Esophagus muscularis mucosa (tissue), 4 donors: ENCODE results near the gene PHKA2. TPM values are rescaled to one million over a fixed set of nuclear protein-coding genes. Genes with fewer than 3 reads are reported as not detected.

Experiments used
- DNase-seq: peaks from one replicate; pipeline ENCODE4 v3.0.0-alpha.2; 2017; ENCODE audit errors: extremely low spot score
- H3K27ac ChIP-seq, 4 donors: fragments of 200-600 bp; sonication (generic); replicated peaks in 1 of 4; 1 replicate in 3 of 4; 2 replicates in 1 of 4; pipeline ENCODE4 v1.5.1; 2016 to 2019; ENCODE audit warnings: mild to moderate bottlenecking in 1 of 4
- H3K27me3 ChIP-seq, 4 donors: fragments of 200-600 bp; sonication (generic); one replicate each; pipeline versions ENCODE4 v1.5.1 to v1.6.0; 2016 to 2019
- H3K36me3 ChIP-seq, 4 donors: fragments of 200-600 bp; sonication (generic); one replicate each; pipeline ENCODE4 v1.5.1; 2016 to 2019
- H3K4me1 ChIP-seq, 4 donors: fragments of 200-600 bp; sonication (generic); one replicate each; pipeline ENCODE4 v1.5.1; 2016 to 2019
- H3K4me3 ChIP-seq, 4 donors: fragments of 200-600 bp; sonication (generic); 1 replicate in 2 of 4; 2 replicates in 2 of 4; pipeline ENCODE4 v1.5.1; 2016 to 2019; ENCODE audit warnings: mild to moderate bottlenecking in 4 of 4, moderate library complexity in 1 of 4
- H3K9me3 ChIP-seq, 4 donors: fragments of 200-600 bp; sonication (generic); 1 replicate in 3 of 4; 2 replicates in 1 of 4; pipeline ENCODE4 v1.5.1; 2016 to 2019
- CTCF ChIP-seq, 3 experiments: fragments of 200-600 bp in 2 of 3; fragments of 450-650 bp in 1 of 3; sonication (generic) in 2 of 3; IDR thresholded peaks; one replicate each; pipeline ENCODE4 v1.5.1; 2017 to 2019; ENCODE audit warnings: antibody characterized with exemption in 3 of 3, mild to moderate bottlenecking in 2 of 3, moderate library complexity in 1 of 3
- EP300 ChIP-seq: sonication (generic); formaldehyde crosslinking; IDR thresholded peaks from one replicate; pipeline ENCODE4 v1.6.1; 2017; ENCODE audit warnings: antibody characterized with exemption
- POLR2A ChIP-seq: fragments of 450-650 bp; IDR thresholded peaks from one replicate; pipeline ENCODE4 v1.6.1; 2017; ENCODE audit warnings: antibody characterized with exemption, moderate library complexity, mild to moderate bottlenecking, low read depth
- POLR2AphosphoS5 ChIP-seq, 2 donors: sonication (generic); formaldehyde crosslinking; IDR thresholded peaks; one replicate each; pipeline ENCODE4 v1.6.1; 2017; ENCODE audit warnings: antibody characterized with exemption in 2 of 2
- WGBS: methylation state at CpG from one replicate; pipeline ENCODE4 v1.1.5; 2018; 5-methylcytosine and 5-hydroxymethylcytosine counted together
- intact Hi-C: fragments of 100-400 bp; cut with DNase I; formaldehyde crosslinking; loops from one replicate; pipeline ENCODE4 v1.15.1; 2023
- total RNA-seq, 4 donors: library from RNA; depleted of rRNA; stranded (reverse); fragments of >200 nt; gene quantifications; one replicate each; pipeline versions ENCODE4 v1.1.0 to v1.2.1, GENCODE V29; 2016

PHKA2 gene
- total RNA-seq, 4 donors from 2014 or later = 9.8 to 20.7 (median 15.4) TPM

DNA sequence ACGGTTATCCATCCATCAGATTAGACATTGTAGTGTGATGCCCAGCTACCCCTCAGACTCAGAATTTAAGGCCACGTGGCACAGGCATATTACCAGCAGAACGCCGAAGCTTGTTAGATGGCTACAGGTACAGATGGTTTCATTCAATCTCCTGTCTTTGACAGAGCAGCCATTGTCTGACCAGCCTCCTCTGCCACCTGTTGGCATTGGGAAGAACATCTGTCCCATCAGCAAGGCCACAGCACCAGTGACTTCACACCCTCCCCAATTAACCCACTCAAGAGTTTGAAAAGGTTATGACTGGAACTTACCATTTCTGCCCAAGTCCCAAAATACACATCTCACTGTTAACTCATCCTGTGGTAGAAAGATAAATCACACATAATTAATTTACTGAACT lies 22.0 kb upstream of the PHKA2 start:
- no peaks in the 10 kb centered on the region for H3K4me1 ChIP-seq
- 74% methylated on average over 4 of the region's 4 CpGs for WGBS
- intact Hi-C loops = no loop called here
- no peaks in the 10 kb centered on the region for H3K36me3 ChIP-seq
- DNase-seq = no peak
- H3K4me3 ChIP-seq = no peak overlapping the region
- no peaks in the 10 kb centered on the region for H3K9me3 ChIP-seq
- no peaks in the 10 kb centered on the region for H3K27me3 ChIP-seq
- TF ChIP-seq POLR2A = no peak
- TF ChIP-seq CTCF (IDR thresholded peaks at IDR 0.05) = no peak
- no peak for TF ChIP-seq EP300
- no peak for TF ChIP-seq POLR2AphosphoS5 (IDR thresholded peaks at IDR 0.05)
- no peak overlapping the region for H3K27ac ChIP-seq

GRCh38 chrX:19003756-19004155 lies 19.8 kb upstream of the PHKA2 start:
- no peaks in the 10 kb centered on the region for H3K9me3 ChIP-seq
- no peaks in the 10 kb centered on the region for H3K27me3 ChIP-seq
- H3K27ac ChIP-seq = no peak overlapping the region
- intact Hi-C loops = no loop called here
- H3K4me3 ChIP-seq = no peak overlapping the region
- 83% methylated on average over 5 of the region's 5 CpGs for WGBS
- no peak for TF ChIP-seq POLR2AphosphoS5 (IDR thresholded peaks at IDR 0.05)
- H3K36me3 ChIP-seq = no peaks in the 10 kb centered on the region
- H3K4me1 ChIP-seq = peaks cover 0 to 11% (median 1%) of the 10 kb centered on the region in 4 donors
- no peak for DNase-seq

- TF ChIP-seq EP300 = no peak
- no peak for TF ChIP-seq POLR2A
- no peak for TF ChIP-seq POLR2AphosphoS5 (IDR thresholded peaks at IDR 0.05)
- no peak for TF ChIP-seq CTCF (IDR thresholded peaks at IDR 0.05)
- H3K9me3 ChIP-seq = no peaks in the 10 kb centered on the region
- intact Hi-C loops = no loop called here
- DNase-seq = no peak
- WGBS = 53% methylated on average over 1 of the region's 1 CpG
- H3K27ac ChIP-seq = no peak overlapping the region
- H3K4me1 ChIP-seq = peaks cover 0 to 11% (median 2%) of the 10 kb centered on the region in 4 donors
- no peak overlapping the region for H3K4me3 ChIP-seq
- no peaks in the 10 kb centered on the region for H3K36me3 ChIP-seq
- no peaks in the 10 kb centered on the region for H3K27me3 ChIP-seq
Observed at GRCh38 chrX:18998653-18999052, 14.7 kb upstream of the PHKA2 start.

GRCh38 chrX:18997916-18998315 lies 14.0 kb upstream of the PHKA2 start:
- Histone ChIP-seq H3K4me1 (peaks cover 0 to 11% (median 2%) of the 10 kb centered on the region in 4 donors), H3K27ac (no peak overlapping the region), H3K4me3 (no peak overlapping the region), H3K36me3 (no peaks in the 10 kb centered on the region), H3K27me3 (no peaks in the 10 kb centered on the region), H3K9me3 (no peaks in the 10 kb centered on the region)
- 49% methylated on average over 4 of the region's 4 CpGs for WGBS
- TF ChIP-seq POLR2AphosphoS5 (IDR thresholded peaks at IDR 0.05) = no peak
- no peak for DNase-seq
- intact Hi-C loops = no loop called here

GRCh38 chrX:18996536-18996935 lies 12.6 kb upstream of the PHKA2 start:
- intact Hi-C loops = no loop called here
- Histone ChIP-seq H3K27ac (no peak overlapping the region), H3K4me1 (peaks cover 0 to 11% (median 2%) of the 10 kb centered on the region in 4 donors), H3K27me3 (no peaks in the 10 kb centered on the region), H3K36me3 (no peaks in the 10 kb centered on the region), H3K4me3 (no peak overlapping the region), H3K9me3 (no peaks in the 10 kb centered on the region)
- DNase-seq = no peak
- no peak for TF ChIP-seq POLR2A

GRCh38 chrX:18995221-18995620 lies 11.3 kb upstream of the PHKA2 start:
- no peaks in the 10 kb centered on the region for H3K9me3 ChIP-seq
- WGBS = 60% methylated on average over 3 of the region's 3 CpGs
- peaks cover 0 to 11% (median 2%) of the 10 kb centered on the region in 4 donors for H3K4me1 ChIP-seq
- H3K27me3 ChIP-seq = no peaks in the 10 kb centered on the region
- DNase-seq = no peak
- H3K4me3 ChIP-seq = no peak overlapping the region
- H3K27ac ChIP-seq = peak overlapping the region in 1 of 4 donors; percentile 13
- TF ChIP-seq POLR2A = no peak
- TF ChIP-seq CTCF (IDR thresholded peaks at IDR 0.05) = no peak
- TF ChIP-seq POLR2AphosphoS5 (IDR thresholded peaks at IDR 0.05) = no peak
- no peak for TF ChIP-seq EP300
- intact Hi-C loops = no loop called here
- H3K36me3 ChIP-seq = no peaks in the 10 kb centered on the region
